NCI-H82 treated with DMSO at 0.1 percent for 48 hours (cell line): ENCODE results near the gene RNU6-9.
"Not testable (repeated sequence)": the region's sequence is repeated elsewhere in the genome, so short reads cannot be mapped to it uniquely, and the experiment has no call there.

ENCODE experiments used
- DNase-seq: peaks from one replicate; lab custom pipeline; 2025; ENCODE audit not compliant: unreplicated experiment; lab: John Stamatoyannopoulos, UW

RNU6-9 gene

DNA sequence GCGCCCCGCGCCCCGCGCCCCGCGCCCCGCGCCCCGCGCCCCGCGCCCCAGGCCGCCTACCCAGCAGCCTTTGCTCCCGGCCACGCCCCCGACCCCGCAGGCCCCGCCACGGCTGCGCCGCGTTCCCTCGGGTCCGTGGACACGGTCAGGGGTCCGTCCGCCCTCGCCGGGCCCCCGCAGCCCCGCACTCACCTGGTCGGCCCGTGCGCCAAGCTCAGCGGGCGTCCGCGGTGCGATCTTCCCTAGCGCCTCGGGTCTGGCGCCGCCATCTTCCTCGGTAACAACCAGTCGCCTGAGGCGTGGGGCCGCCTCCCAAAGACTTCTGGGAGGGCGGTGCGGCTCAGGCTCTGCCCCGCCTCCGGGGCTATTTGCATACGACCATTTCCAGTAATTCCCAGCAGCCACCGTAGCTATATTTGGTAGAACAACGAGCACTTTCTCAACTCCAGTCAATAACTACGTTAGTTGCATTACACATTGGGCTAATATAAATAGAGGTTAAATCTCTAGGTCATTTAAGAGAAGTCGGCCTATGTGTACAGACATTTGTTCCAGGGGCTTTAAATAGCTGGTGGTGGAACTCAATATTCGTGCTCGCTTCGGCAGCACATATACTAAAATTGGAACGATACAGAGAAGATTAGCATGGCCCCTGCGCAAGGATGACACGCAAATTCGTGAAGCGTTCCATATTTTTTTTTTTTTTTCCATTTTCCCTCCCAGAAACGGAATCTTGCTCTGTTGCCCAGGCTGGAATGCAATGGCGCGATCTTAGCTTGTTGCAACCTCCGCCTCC, at the start of gene RNU6-9, which contains the start of gene MED16:
TSS of gene RNU6-9 (plus strand) at position 591 of the 796 bp plus-strand sequence.
TSS of gene MED16 (minus strand) at position 294 of the 796 bp plus-strand sequence. CDS start 2,056 bp downstream, outside the sequence.
- peak; percentile 65 for DNase-seq

DNA sequence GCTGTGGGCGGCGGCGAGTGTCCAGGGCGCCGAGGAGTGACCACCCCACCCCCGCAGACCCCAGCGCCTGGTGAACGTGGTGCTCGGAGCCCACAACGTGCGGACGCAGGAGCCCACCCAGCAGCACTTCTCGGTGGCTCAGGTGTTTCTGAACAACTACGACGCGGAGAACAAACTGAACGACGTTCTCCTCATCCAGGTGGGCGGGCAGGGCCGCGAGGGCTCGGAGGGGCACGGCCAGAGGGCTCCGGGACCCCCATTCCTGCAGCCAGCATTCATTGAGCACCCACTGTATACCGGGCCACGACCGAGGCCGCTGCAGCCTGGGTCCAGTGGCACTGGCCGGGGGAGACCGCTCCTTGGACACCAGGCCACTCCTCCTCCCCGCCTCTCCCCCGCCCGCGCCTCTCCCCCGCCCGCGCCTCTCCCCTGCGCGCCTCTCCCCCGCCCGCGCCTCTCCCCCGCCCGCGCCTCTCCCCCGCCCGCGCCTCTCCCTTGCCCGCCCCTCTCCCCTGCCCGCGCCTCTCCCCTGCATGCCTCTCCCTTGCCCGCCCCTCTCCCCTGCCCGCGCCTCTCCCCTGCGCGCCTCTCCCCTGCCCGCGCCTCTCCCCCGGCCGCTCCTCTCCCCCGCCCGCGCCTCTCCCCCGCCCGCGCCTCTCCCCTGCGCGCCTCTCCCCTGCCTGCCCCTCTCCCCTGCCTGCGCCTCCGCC, 49.3 kb upstream of the RNU6-9 start:
- DNase-seq: no peak

DNA sequence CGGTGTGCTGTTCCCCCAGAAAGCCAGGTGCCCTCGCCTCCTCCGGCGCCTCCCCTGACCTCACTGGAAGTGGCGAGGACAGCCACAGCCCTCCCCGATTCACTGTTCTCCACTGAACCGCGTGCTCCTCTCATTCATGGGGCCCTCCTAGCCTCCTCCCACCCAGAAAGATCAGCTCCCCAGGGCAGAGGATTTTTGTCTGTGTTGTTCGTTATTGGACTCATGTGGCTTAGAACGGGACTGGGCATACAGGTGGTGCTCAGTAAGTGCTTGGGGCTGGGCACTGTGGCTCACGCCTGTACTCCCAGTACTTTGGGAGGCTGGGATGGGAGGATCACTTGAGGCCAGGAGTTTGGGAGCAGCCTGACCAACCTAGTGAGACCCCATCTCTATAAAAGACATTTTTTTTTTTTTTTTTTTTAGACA, 48.7 kb upstream of the RNU6-9 start:
- DNase-seq: no peak

DNA sequence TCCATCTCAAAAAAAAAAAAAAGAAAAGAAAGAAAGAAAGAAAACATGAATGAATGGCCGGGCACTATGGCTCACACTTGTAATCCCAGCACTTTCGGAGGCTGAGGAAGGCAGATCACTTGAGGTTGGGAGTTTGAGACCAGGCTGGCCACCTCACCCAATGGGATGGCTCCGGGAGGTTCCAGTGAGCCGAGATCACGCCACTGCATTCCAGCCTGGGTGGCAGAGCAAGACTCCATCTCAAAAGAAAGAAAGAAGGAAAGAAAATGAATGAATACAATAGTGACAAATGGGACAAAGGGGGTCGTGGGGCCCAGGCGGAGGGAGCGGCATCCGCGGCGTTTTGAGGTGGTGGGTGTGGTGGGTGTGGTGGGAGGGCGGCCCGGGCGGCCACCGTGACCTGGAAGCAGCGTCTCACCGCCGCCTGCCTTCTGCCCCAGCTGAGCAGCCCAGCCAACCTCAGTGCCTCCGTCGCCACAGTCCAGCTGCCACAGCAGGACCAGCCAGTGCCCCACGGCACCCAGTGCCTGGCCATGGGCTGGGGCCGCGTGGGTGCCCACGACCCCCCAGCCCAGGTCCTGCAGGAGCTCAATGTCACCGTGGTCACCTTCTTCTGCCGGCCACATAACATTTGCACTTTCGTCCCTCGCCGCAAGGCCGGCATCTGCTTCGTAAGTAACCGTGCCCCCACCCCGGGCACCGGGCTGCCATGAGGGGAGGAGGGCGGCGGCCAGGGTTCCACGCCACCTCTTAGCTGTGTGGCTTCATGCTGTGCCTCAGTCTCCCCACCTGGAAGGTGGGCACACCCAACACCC, 47.4 kb upstream of the RNU6-9 start:
- no peak for DNase-seq

DNA sequence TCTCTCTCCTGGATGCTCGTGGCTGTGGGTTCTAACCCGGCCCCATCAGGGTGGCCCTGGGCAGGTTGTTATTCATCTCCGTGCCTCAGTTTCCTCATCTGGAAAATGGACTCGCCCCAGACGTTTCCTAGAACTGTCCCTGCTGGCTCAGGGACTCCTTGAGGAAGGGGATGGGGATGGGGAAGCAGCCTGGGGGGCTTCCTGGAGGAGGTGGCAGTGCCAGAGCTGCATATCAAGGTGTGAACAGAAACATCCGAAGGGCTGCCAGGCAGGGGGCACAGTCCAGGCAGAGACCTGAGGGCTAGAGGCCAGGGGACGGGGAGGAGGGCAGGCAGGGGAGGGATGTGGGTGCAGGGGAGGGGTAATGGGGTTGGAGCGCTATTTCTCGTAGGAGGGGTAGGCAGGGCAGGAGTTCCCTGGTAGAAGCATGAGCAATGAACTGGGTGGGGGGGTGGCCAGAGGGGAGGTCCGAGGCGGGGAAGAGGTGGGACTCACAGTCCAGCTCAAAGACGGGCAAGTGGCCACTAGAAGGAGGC, 44.8 kb upstream of the RNU6-9 start:
- DNase-seq: no peak

DNA sequence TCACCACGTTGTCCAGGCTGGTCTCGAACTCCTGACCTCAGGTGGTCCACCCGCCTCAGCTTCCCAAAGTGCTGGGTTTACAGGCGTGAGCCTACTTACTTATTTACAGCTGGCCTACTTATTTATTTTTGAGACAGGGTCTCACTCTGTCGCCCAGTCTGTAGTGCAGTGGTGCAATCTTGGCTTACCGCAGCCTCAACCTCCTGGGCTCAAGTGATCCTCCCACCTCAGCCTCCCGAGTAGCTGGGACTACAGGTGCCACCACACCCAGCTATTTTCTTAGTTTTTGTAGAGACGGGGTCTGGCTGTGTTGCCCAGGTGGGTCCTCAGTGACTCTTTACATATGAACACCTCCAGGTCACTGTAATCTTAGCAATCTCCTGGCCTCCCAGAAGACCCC, 44.1 kb upstream of the RNU6-9 start:
- not testable (repeated sequence) for DNase-seq

DNA sequence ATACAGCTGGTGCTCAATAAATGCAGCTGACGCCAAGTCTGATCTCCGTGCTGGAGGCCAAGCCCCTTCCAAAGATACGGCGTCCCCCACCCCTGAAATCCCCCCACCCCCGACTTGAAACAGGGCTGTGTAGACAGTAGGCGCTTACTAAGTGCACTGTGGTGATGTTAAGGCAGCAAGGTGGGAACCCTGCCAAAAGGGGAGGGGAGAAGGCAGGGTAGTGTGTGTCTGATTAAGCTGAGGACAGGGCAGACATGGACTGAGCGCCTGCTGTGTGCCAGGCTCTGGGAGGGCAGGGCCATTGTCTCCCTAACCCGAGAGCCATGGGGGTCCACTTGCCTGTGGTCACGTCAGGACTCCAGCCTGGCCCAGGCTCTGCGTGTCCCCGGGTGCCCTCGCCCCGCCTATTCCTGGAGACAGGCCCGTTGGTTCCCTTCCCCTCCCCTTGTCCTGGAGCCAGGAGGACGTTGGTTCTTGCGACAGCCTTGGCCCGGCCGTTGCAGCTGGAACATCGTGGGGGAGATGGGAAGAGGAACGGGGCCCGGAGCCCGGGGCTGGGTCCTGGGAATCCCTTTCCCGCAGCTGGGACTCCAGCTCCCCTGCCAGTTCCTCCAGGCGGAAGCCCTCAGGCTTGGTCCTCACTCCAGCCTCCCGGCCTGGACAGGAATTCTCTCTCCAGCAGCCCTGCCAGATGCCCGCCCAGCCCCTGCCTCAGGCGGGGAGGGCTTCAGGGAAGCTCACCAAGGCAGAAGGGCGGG, 42.9 kb upstream of the RNU6-9 start:
- DNase-seq: no peak

DNA sequence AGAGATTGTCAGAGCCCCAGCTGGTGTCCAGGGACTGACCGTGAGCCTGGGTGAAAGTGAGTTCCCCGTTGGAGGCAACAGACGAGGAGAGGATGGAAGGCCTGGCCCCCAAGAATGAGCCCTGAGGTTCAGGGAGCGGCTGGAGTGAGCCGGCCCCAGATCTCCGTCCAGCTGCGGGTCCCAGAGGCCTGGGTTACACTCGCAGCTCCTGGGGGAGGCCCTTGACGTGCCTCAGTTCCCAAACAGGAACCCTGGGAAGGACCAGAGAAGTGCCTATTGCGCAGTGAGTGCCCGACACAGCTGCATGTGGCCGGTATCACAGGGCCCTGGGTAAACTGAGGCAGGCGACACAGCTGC, 42.3 kb upstream of the RNU6-9 start:
- DNase-seq: no peak

DNA sequence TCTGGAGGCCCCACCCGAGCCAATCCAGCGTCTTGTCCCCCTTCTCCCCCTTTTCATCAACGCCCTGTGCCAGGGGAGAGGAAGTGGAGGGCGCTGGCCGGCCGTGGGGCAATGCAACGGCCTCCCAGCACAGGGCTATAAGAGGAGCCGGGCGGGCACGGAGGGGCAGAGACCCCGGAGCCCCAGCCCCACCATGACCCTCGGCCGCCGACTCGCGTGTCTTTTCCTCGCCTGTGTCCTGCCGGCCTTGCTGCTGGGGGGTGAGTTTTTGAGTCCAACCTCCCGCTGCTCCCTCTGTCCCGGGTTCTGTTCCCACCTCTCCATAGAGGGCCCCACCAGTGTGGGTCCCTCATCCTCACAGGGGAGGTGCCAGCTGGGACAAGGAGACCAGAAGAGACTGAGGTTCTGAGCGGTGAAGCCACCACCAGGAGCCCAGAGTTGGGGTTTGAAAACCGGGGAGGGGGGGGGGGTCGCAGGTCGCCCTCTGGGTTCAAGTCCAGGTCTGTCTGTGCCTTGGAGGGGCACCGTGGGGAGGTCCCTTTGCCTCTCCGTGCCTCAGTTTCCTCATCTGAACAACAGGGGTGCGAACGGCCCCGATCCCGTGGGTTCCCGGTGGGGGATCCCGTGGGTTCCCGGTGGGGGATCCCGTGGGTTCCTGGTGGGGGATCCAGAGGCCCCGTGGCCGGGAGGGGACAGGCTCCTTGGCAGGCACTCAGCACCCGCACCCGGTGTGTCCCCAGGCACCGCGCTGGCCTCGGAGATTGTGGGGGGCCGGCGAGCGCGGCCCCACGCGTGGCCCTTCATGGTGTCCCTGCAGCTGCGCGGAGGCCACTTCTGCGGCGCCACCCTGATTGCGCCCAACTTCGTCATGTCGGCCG, 40.9 kb upstream of the RNU6-9 start, which contains the start of gene ELANE:
TSS of gene ELANE (plus strand) at position 168 of the 878 bp plus-strand sequence. CDS start at position 194, 26 bp downstream.
- no peak for DNase-seq

DNA sequence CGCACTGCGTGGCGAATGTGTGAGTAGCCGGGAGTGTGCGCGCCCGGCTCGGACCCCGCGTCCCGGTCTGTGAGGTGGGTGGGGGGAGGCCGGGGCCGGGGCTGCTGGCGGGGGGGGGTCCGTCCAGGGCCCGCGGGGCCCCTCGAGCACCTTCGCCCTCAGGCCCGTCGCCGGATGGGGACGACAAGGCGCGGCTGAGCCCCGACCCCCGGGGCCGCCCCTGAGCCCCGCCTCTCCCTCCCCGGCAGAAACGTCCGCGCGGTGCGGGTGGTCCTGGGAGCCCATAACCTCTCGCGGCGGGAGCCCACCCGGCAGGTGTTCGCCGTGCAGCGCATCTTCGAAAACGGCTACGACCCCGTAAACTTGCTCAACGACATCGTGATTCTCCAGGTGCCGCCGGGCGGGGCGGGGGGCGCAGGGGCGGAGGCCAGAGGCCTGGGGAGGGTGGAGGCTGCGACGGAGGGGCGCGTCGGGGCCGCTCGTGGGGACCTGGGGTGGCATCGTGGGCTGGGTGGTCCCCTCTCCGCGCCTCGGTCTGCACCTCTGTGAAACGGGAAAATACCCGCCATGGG, 40.2 kb upstream of the RNU6-9 start:
- no peak for DNase-seq

DNA sequence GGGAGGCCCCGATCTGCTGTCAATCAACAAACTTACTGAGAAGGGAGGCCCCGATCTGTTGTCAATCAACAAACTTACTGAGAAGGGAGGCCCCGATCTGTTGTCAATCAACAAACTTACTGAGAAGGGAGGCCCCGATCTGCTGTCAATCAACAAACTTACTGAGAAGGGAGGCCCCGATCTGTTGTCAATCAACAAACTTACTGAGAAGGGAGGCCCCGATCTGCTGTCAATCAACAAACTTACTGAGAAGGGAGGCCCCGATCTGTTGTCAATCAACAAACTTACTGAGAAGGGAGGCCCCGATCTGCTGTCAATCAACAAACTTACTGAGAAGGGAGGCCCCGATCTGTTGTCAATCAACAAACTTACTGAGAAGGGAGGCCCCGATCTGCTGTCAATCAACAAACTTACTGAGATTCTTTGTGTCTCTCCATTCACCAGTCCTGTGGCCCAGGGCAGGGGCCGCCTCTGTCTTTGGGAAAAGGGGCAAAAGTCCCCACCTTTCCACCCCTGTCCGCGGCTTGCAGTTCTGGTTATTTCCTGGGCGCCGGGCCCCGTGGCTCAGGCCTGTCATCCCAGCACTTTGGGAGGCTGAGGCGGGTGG, 39.6 kb upstream of the RNU6-9 start:
- not testable (repeated sequence) for DNase-seq

DNA sequence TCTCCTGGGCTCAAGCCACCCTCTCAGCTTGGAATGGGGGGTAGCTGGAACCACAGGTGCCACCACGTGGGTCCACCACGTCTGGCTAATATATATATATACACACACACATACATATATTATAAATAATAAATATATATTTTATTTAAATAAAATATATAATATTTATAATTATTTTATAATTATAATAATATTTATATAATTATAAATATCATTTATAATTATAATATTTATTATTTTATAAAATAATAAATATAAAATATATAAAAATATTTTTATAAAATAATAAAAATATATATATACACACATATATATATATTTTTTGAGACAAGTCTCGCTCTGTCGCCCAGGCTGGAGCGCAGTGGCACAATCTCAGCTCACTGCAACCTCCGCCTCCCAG, 38.7 kb upstream of the RNU6-9 start:
- no peak for DNase-seq

DNA sequence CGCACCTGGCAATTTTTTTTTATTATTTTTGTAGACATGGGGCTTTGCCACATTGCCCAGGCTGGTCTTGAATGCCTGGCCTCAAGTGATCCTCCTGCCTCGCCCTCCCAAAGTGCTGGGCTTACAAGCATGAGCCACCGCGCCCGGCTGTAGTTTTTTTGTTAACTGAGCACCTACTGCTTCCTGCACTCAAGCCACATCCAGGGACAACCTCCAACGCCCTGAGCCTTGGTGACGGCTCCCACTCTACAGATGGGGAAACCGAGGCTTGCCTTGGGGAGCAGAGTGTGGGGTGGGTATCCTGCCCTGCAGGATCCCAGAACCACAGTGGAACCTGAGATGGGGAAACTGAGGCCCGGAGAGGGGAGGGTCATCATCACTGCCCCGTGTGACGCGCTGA, 38.1 kb upstream of the RNU6-9 start:
- DNase-seq: no peak

DNA sequence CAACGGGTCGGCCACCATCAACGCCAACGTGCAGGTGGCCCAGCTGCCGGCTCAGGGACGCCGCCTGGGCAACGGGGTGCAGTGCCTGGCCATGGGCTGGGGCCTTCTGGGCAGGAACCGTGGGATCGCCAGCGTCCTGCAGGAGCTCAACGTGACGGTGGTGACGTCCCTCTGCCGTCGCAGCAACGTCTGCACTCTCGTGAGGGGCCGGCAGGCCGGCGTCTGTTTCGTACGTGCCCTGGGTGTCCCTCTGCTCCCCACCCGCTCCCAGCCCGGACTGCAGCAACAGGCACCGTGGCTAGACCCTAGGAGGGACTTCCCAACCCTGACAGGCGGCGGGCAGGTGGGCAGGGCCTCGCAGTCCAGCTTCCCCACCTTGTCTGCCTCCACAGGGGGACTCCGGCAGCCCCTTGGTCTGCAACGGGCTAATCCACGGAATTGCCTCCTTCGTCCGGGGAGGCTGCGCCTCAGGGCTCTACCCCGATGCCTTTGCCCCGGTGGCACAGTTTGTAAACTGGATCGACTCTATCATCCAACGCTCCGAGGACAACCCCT, 37.6 kb upstream of the RNU6-9 start:
- DNase-seq: no peak

DNA sequence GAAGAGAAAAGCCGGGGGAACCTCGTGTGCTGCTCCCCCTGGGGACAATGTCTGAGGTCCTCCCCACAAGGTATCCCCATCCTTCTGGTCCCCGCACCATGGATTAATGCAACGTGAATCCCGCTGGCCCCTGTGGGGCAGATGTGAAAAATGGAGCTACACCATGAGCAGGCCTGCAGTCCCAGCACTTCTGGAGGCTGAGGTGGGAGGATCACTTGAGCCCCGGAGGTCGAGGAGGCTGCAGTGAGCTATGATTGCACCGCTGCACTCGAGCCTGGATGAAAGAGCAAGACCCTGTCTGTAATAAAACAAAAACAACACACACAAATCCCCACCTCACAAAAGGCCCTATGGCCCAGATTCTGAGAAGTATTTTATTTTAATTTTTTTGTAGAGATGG, 35.0 kb upstream of the RNU6-9 start:
- DNase-seq: no peak

DNA sequence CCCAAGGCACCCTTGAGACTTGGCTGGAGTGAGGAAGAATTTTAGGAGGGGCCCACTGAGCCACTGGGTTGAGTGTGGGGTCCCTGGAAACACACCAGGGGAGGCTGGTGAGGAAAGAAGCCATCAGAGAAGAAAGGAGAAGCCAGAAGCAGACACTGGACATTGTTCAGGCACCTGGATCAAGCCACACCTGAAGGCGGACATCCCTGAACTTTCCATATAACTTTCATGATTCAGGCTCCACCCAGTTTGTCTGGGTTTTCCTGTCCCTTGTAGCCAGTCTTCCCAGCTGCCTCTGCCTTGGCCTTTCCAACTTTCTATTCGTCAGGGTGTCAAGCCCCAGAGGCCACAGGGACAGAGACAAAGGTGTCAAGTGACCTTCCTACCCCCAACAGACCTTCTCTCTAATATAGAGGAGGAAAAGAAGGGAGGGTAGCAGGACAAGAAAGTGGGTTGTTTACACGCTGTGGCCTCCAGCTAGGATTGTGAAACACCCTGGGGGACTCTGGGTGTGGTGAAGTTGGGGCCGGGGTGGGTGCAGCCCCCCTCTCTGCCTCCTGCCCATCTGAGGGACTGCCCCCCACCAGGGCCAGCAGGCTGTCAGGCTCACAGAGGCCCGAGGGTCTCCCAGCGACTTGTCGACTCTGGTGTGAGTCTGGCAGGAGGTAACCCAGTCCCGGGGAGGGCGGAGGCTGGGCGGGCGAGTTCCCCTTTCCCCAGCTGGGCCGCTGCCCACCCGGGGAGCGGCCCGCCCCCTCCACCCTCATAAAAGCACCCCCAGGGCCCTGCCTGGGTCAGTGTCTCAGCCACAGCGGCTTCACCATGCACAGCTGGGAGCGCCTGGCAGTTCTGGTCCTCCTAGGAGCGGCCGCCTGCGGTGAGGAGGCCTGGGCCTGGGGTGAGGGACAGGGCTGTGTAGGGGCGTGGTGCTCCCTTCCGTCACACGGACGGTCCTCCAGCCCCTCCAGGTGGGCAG, 34.1 kb upstream of the RNU6-9 start, which contains the start of gene CFD:
TSS of gene CFD (plus strand) at position 797 of the 976 bp plus-strand sequence. CDS start at position 823, 26 bp downstream.
- DNase-seq: no peak

DNA sequence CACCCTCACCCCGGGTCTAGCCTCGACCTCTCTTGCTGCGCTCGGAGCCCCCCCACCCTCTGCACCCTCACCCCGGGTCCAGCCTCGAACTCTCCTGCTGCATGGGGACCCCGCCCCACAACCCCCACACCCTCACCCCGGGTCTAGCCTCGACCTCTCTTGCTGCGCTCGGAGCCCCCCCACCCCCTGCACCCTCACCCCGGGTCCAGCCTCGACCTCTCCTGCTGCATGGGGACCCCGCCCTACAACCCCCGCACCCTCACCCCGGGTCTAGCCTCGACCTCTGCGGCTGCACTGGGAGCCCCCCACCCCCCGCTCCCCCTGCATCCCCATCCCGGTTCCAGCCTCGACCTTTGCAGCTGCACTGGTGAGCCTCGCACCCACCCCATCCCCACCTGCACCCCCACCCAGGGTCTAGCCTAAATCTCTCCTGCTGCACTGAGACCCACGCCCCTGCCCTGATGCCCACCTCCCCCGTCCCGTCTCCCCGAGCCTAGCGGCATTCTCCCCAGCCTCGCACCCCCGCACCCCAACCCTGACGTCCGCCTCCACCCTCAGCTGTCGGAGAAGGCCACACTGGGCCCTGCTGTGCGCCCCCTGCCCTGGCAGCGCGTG, 32.0 kb upstream of the RNU6-9 start:
- no peak for DNase-seq
